Measurements from ENCODE around the gene MRPL50. TPM values are rescaled to one million over a fixed set of nuclear protein-coding genes. Genes with fewer than 3 reads are reported as not detected.

Gene MRPL50
- total RNA-seq, 1 experiment from 2014 or later: 11.9 TPM

DNA sequence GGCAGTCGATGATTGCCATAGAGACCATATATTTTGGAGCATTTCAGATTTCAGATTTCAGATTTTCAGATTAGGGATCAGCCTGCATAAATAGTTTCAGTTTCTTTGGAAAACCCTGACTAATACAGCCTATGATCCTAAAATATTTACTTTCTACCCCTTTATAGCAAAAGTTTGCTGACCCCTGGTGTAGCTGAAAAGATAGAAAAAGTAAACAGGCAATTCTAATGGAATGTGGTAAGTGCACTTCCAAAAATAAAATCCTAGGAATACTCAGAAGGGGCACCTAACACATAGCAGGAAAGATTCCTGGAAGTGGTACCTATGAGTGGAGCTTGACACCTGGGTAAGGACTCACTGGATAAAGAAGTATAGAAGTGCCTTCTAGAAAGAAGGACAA lies 48.1 kb downstream of the MRPL50 start:
- no TSS peak for BruUV-seq (replicated peaks)
- no peak overlapping the region for H3K27ac ChIP-seq

GRCh38 chr9:101342595-101342994 lies 55.8 kb downstream of the MRPL50 start:
- BruUV-seq (replicated peaks): no TSS peak
- TF ChIP-seq CTCF (conservative IDR thresholded peaks at IDR 0.05) (no peak), EZH2 (IDR thresholded peaks at IDR 0.05; ENCODE audit: low read depth) (no peak)
- Histone ChIP-seq H3K9me2 (ENCODE audit: insufficient read depth) (no peaks in the 10 kb centered on the region), H3K27ac (no peak overlapping the region), H3K4me3 (no peak overlapping the region), H3K36me3 (ENCODE audit: low read depth) (no peaks in the 10 kb centered on the region), H2AFZ (no peak overlapping the region), H4K20me1 (ENCODE audit: insufficient read depth) (no peaks in the 10 kb centered on the region), H3K79me2 (ENCODE audit: low read depth) (no peaks in the 10 kb centered on the region), H3F3A (ENCODE audit: insufficient read depth, low read depth) (no peaks in the 10 kb centered on the region), H3K27me3 (ENCODE audit: insufficient read depth, low read depth) (peaks cover 22% of the 10 kb centered on the region), H3K9me3 (ENCODE audit: insufficient read depth, low read depth) (no peaks in the 10 kb centered on the region), H3K4me1 (replicated peaks; ENCODE audit: insufficient read depth) (no peaks in the 10 kb centered on the region), H3K4me2 (no peak overlapping the region)
- CTCF ChIA-PET: no interaction called here
- DNase-seq: no peak
- POLR2A ChIA-PET (ENCODE audit: unreplicated experiment): no interaction called here
- intact Hi-C loops (cut with micrococcal nuclease; ENCODE audit: unreplicated experiment): no loop called here

More for the DNA sequence above, 48.1 kb downstream of the MRPL50 start:
- ChIA-PET CTCF (no interaction called here), POLR2A (ENCODE audit: unreplicated experiment) (no interaction called here)
- TF ChIP-seq EZH2 (IDR thresholded peaks at IDR 0.05; ENCODE audit: low read depth) (no peak), CTCF (conservative IDR thresholded peaks at IDR 0.05) (no peak)
- Histone ChIP-seq H3K4me1 (replicated peaks; ENCODE audit: insufficient read depth) (no peaks in the 10 kb centered on the region), H3F3A (ENCODE audit: insufficient read depth, low read depth) (no peaks in the 10 kb centered on the region), H3K4me2 (no peak overlapping the region), H3K79me2 (ENCODE audit: low read depth) (no peaks in the 10 kb centered on the region), H4K20me1 (ENCODE audit: insufficient read depth) (no peaks in the 10 kb centered on the region), H3K9me3 (ENCODE audit: insufficient read depth, low read depth) (no peaks in the 10 kb centered on the region), H3K9me2 (ENCODE audit: insufficient read depth) (no peaks in the 10 kb centered on the region), H3K27me3 (ENCODE audit: insufficient read depth, low read depth) (peaks cover 11% of the 10 kb centered on the region; the same call in 1 of the 2 replicates), H3K36me3 (ENCODE audit: low read depth) (no peaks in the 10 kb centered on the region), H2AFZ (no peak overlapping the region), H3K4me3 (no peak overlapping the region)
- intact Hi-C loops (cut with micrococcal nuclease; ENCODE audit: unreplicated experiment): no loop called here
- no peak for DNase-seq

GRCh38 chr9:101341958-101342357 lies 56.5 kb downstream of the MRPL50 start:
- no peaks in the 10 kb centered on the region for H3F3A ChIP-seq (ENCODE audit: insufficient read depth, low read depth)
- ChIA-PET POLR2A (ENCODE audit: unreplicated experiment) (no interaction called here), CTCF (no interaction called here)
- H3K4me1 ChIP-seq (replicated peaks; ENCODE audit: insufficient read depth): no peaks in the 10 kb centered on the region
- no peak overlapping the region for H3K27ac ChIP-seq
- BruUV-seq (replicated peaks): no TSS peak
- intact Hi-C loops (cut with micrococcal nuclease; ENCODE audit: unreplicated experiment): no loop called here
- peaks cover 17% of the 10 kb centered on the region for H3K27me3 ChIP-seq (ENCODE audit: insufficient read depth, low read depth)
- no peaks in the 10 kb centered on the region for H3K9me2 ChIP-seq (ENCODE audit: insufficient read depth)
- H2AFZ ChIP-seq: no peak overlapping the region
- H3K9me3 ChIP-seq (ENCODE audit: insufficient read depth, low read depth): no peaks in the 10 kb centered on the region
- no peaks in the 10 kb centered on the region for H4K20me1 ChIP-seq (ENCODE audit: insufficient read depth)
- H3K79me2 ChIP-seq (ENCODE audit: low read depth): no peaks in the 10 kb centered on the region
- DNase-seq: no peak
- TF ChIP-seq EZH2 (IDR thresholded peaks at IDR 0.05; ENCODE audit: low read depth) (no peak), CTCF (conservative IDR thresholded peaks at IDR 0.05) (no peak)
- H3K4me3 ChIP-seq: no peak overlapping the region
- H3K4me2 ChIP-seq: no peak overlapping the region
- H3K36me3 ChIP-seq (ENCODE audit: low read depth): no peaks in the 10 kb centered on the region

Other genes with a start within 250 kb of the MRPL50 start
- gene BAAT, start 13.6 kb downstream of the MRPL50 start, total RNA-seq (2021): not detected in 2 replicates
- 5.9 and 9.4 TPM in 2 replicates for gene ZNF189, start 233 bp upstream of the MRPL50 start, total RNA-seq (2021)
- not detected in 2 replicates for gene ALDOB, start 37.2 kb upstream of the MRPL50 start, total RNA-seq (2021)
- 55.8 and 58.7 TPM in 2 replicates for gene RNF20, start 135.2 kb upstream of the MRPL50 start, total RNA-seq (2021)
- gene PPP3R2, start 196.4 kb upstream of the MRPL50 start, total RNA-seq (2021): not detected in 2 replicates

Data from PC-9 (cell line).